Measurements from ENCODE around the gene DAW1.

The DAW1 gene

GRCh38 chr2:227828477-227828912, 42.9 kb upstream of the DAW1 start:
- no peak overlapping the region for H3K4me3 ChIP-seq (replicated peaks; ENCODE audit: insufficient read depth, low read length)
- no peak overlapping the region for H3K27ac ChIP-seq (replicated peaks)
- no peaks in the 10 kb centered on the region for H3K27me3 ChIP-seq (ENCODE audit: insufficient read depth, poor library complexity, severe bottlenecking)
- TF ChIP-seq SPI1 (IDR thresholded peaks at IDR 0.05; ENCODE audit: borderline replicate concordance, low read depth), result no peak
- no peak for TF ChIP-seq POLR2AphosphoS5 (IDR thresholded peaks at IDR 0.05; ENCODE audit: low read depth)
- no peak for TF ChIP-seq REST (IDR thresholded peaks at IDR 0.05; ENCODE audit: insufficient replicate concordance, low read depth)
- no peak for TF ChIP-seq GABPA (IDR thresholded peaks at IDR 0.05; ENCODE audit: low read depth)
- no peak for TF ChIP-seq CTCF (IDR thresholded peaks at IDR 0.05; ENCODE audit: insufficient read depth, low read length)
- DNase-seq (ENCODE audit: low read depth in 1 of 2, low spot score in 1 of 2), result no peak

GRCh38 chr2:227829337-227829736, 42.1 kb upstream of the DAW1 start:
- TF ChIP-seq POLR2AphosphoS5 (IDR thresholded peaks at IDR 0.05; ENCODE audit: low read depth), result no peak
- TF ChIP-seq CTCF (IDR thresholded peaks at IDR 0.05; ENCODE audit: insufficient read depth, low read length), result no peak
- no peak for TF ChIP-seq REST (IDR thresholded peaks at IDR 0.05; ENCODE audit: insufficient replicate concordance, low read depth)
- no peak for TF ChIP-seq GABPA (IDR thresholded peaks at IDR 0.05; ENCODE audit: low read depth)
- no peak for TF ChIP-seq SPI1 (IDR thresholded peaks at IDR 0.05; ENCODE audit: borderline replicate concordance, low read depth)

GRCh38 chr2:227834423-227834822, 37.0 kb upstream of the DAW1 start:
- no peaks in the 10 kb centered on the region for H3K27me3 ChIP-seq (ENCODE audit: insufficient read depth, poor library complexity, severe bottlenecking)
- TF ChIP-seq REST (IDR thresholded peaks at IDR 0.05; ENCODE audit: insufficient replicate concordance, low read depth) (no peak), SPI1 (IDR thresholded peaks at IDR 0.05; ENCODE audit: borderline replicate concordance, low read depth) (no peak), GABPA (IDR thresholded peaks at IDR 0.05; ENCODE audit: low read depth) (no peak), CTCF (IDR thresholded peaks at IDR 0.05; ENCODE audit: insufficient read depth, low read length) (no peak), POLR2AphosphoS5 (IDR thresholded peaks at IDR 0.05; ENCODE audit: low read depth) (no peak)
- no peak overlapping the region for H3K4me3 ChIP-seq (replicated peaks; ENCODE audit: insufficient read depth, low read length)
- no peak overlapping the region for H3K27ac ChIP-seq (replicated peaks)
- DNase-seq (ENCODE audit: low read depth in 1 of 2, low spot score in 1 of 2), result no peak

More at GRCh38 chr2:227829337-227829736, 42.1 kb upstream of the DAW1 start:
- Histone ChIP-seq H3K4me3 (replicated peaks; ENCODE audit: insufficient read depth, low read length) (no peak overlapping the region), H3K27me3 (ENCODE audit: insufficient read depth, poor library complexity, severe bottlenecking) (no peaks in the 10 kb centered on the region), H3K27ac (replicated peaks) (no peak overlapping the region)
- no peak for DNase-seq (ENCODE audit: low read depth in 1 of 2, low spot score in 1 of 2)

Measured in HL-60 (cell line).